H1 (cell line): ENCODE results near the gene PSMB5. TPM values are rescaled to one million over a fixed set of nuclear protein-coding genes. Genes with fewer than 3 reads are reported as not detected.

ENCODE experiments used
- CTCF ChIA-PET: fragments of 300-600 bp; sonication (Branson Sonifier 250); formaldehyde crosslinking; loops from one replicate; lab custom pipeline; 2021; ENCODE audit not compliant: partially characterized antibody; lab: Charles Lee
- POLR2A ChIA-PET: fragments of 300-600 bp; sonication (Branson Sonifier 250); formaldehyde crosslinking; loops from one replicate; lab custom pipeline; 2021; ENCODE audit warnings: inconsistent platforms; ENCODE audit not compliant: partially characterized antibody; lab: Charles Lee
- DNase-seq, 2 experiments: peaks; one replicate each; pipeline versions ENCODE4 v3.0.0 to v3.0.0-alpha.2; 2010 to 2022; ENCODE audit warnings: low spot score in 2 of 2, low read depth in 1 of 2, mixed read lengths in 1 of 2
- FAIRE-seq: peaks from 2 replicates; lab custom pipeline; 2011; peaks lifted over from hg19 to GRCh38; lab: Jason Lieb, UNC
- H2AFZ ChIP-seq: 2 replicates; pipeline ENCODE4 v1.8.1; 2012; ENCODE audit warnings: low read length, inconsistent platforms
- H2AK5ac ChIP-seq: 2 replicates; pipeline ENCODE4 v1.6.1; 2013; ENCODE audit warnings: low read depth, low read length
- H2BK120ac ChIP-seq: replicated peaks from 2 replicates; pipeline ENCODE3; 2013; ENCODE audit warnings: low read depth, low read length, inconsistent platforms
- H2BK12ac ChIP-seq: 2 replicates; pipeline ENCODE4 v1.6.1; 2013; ENCODE audit warnings: low read depth, low read length
- H2BK15ac ChIP-seq: 2 replicates; pipeline ENCODE4 v1.6.1; 2013; ENCODE audit warnings: low read length
- H2BK20ac ChIP-seq: 2 replicates; pipeline ENCODE4 v1.6.1; 2013; ENCODE audit warnings: low read length
- H2BK5ac ChIP-seq: 2 replicates; pipeline ENCODE4 v1.6.1; 2013; ENCODE audit warnings: low read depth, low read length
- H3K14ac ChIP-seq: 2 replicates; pipeline ENCODE4 v1.6.1; 2013; ENCODE audit warnings: inconsistent platforms; ENCODE audit not compliant: insufficient read length
- H3K18ac ChIP-seq: 2 replicates; pipeline ENCODE4 v1.6.1; 2013; ENCODE audit warnings: low read length; ENCODE audit errors: extremely low read depth
- H3K23ac ChIP-seq: 2 replicates; pipeline ENCODE4 v1.6.1; 2013; ENCODE audit warnings: inconsistent platforms; ENCODE audit not compliant: insufficient read length
- H3K23me2 ChIP-seq: 2 replicates; pipeline ENCODE4 v1.6.1; 2013; ENCODE audit warnings: low read depth, low read length
- H3K27ac ChIP-seq: 2 replicates; pipeline ENCODE4 v1.6.1; 2011; ENCODE audit warnings: low read depth, low read length, inconsistent platforms
- H3K27me3 ChIP-seq, 4 experiments: replicated peaks in 1 of 4; 1 replicate in 1 of 4; 2 replicates in 3 of 4; pipeline versions ENCODE4 v1.6.1 to v1.8.1; 2011 to 2013; ENCODE audit warnings: low read length in 3 of 4, mild to moderate bottlenecking in 3 of 4, inconsistent platforms in 2 of 4, mixed read lengths in 2 of 4, moderate library complexity in 1 of 4; ENCODE audit not compliant: control insufficient read depth in 3 of 4, insufficient read depth in 3 of 4; ENCODE audit errors: extremely low read depth in 1 of 4
- H3K36me3 ChIP-seq, 4 experiments: 2 replicates each; pipeline versions ENCODE4 v1.6.1 to v1.8.1; 2011 to 2013; ENCODE audit warnings: mild to moderate bottlenecking in 4 of 4, low read length in 3 of 4, moderate library complexity in 2 of 4, control low read depth in 1 of 4, inconsistent platforms in 1 of 4; ENCODE audit not compliant: insufficient read depth in 4 of 4, control insufficient read depth in 2 of 4
- H3K4ac ChIP-seq: replicated peaks from 2 replicates; pipeline ENCODE3; 2013; ENCODE audit warnings: low read length, low read depth, mixed read lengths, inconsistent platforms; ENCODE audit not compliant: insufficient read length
- H3K4me1 ChIP-seq, 4 experiments: replicated peaks in 1 of 4; 1 replicate in 1 of 4; 2 replicates in 3 of 4; pipeline versions ENCODE4 v1.6.1 to v1.8.1; 2011 to 2013; ENCODE audit warnings: low read length in 3 of 4, inconsistent platforms in 2 of 4, mixed read lengths in 1 of 4; ENCODE audit not compliant: insufficient read depth in 4 of 4, control insufficient read depth in 3 of 4
- H3K4me2 ChIP-seq, 2 experiments: 2 replicates each; pipeline versions ENCODE4 v1.6.1 to v1.8.1; 2011 to 2013; ENCODE audit warnings: low read depth in 2 of 2, low read length in 2 of 2, control low read depth in 1 of 2, inconsistent platforms in 1 of 2, mild to moderate bottlenecking in 1 of 2; ENCODE audit not compliant: insufficient read depth in 1 of 2
- H3K4me3 ChIP-seq, 4 experiments: fragments of 200-600, 300-600 bp in 1 of 4; sonication (generic), shearing (Covaris generic), sonication (Bioruptor Twin) in 1 of 4; 2 replicates each; pipeline versions ENCODE4 v1.5.1 to v1.8.1; 2011 to 2016; ENCODE audit warnings: low read length in 4 of 4, low read depth in 3 of 4, control low read depth in 2 of 4, inconsistent platforms in 2 of 4, mild to moderate bottlenecking in 2 of 4, mixed read lengths in 1 of 4, moderate library complexity in 1 of 4; ENCODE audit not compliant: insufficient read depth in 2 of 4; ENCODE audit errors: extremely low read depth in 1 of 4
- H3K56ac ChIP-seq: replicated peaks from 2 replicates; pipeline ENCODE3; 2013; ENCODE audit warnings: low read depth, mild to moderate bottlenecking, mixed read lengths, low read length, inconsistent platforms; ENCODE audit not compliant: insufficient read length
- H3K79me1 ChIP-seq: 2 replicates; pipeline ENCODE4 v1.6.1; 2013; ENCODE audit warnings: low read depth, low read length, control low read depth
- H3K79me2 ChIP-seq, 2 experiments: 2 replicates each; pipeline versions ENCODE4 v1.6.1 to v1.8.1; 2012 to 2013; ENCODE audit warnings: low read length in 2 of 2, mild to moderate bottlenecking in 2 of 2, inconsistent platforms in 1 of 2; ENCODE audit not compliant: insufficient read depth in 2 of 2, control insufficient read depth in 1 of 2
- H3K9ac ChIP-seq, 4 experiments: replicated peaks in 1 of 4; 1 replicate in 1 of 4; 2 replicates in 3 of 4; pipeline versions ENCODE4 v1.6.1 to v1.8.1; 2011 to 2013; ENCODE audit warnings: low read depth in 3 of 4, low read length in 3 of 4, control low read depth in 2 of 4, mild to moderate bottlenecking in 2 of 4, moderate library complexity in 2 of 4, inconsistent platforms in 1 of 4; ENCODE audit errors: extremely low read depth in 1 of 4
- H3K9me3 ChIP-seq, 2 experiments: 2 replicates each; pipeline versions ENCODE4 v1.6.1 to v1.8.1; 2012 to 2013; ENCODE audit warnings: mild to moderate bottlenecking in 2 of 2, moderate library complexity in 2 of 2, control low read depth in 1 of 2, inconsistent platforms in 1 of 2, low read depth in 1 of 2, low read length in 1 of 2, mixed read lengths in 1 of 2; ENCODE audit not compliant: insufficient read depth in 2 of 2
- H4K20me1 ChIP-seq, 2 experiments: replicated peaks in 1 of 2; 2 replicates each; pipeline versions ENCODE3 to v1.8.1; 2011 to 2013; ENCODE audit warnings: inconsistent platforms in 2 of 2, low read length in 2 of 2, mild to moderate bottlenecking in 1 of 2; ENCODE audit not compliant: insufficient read depth in 2 of 2, control insufficient read depth in 1 of 2
- H4K5ac ChIP-seq: 2 replicates; pipeline ENCODE4 v1.6.1; 2013; ENCODE audit warnings: low read length, low read depth, mixed read lengths, inconsistent platforms; ENCODE audit not compliant: insufficient read length
- H4K8ac ChIP-seq: 2 replicates; pipeline ENCODE4 v1.8.0; 2013; ENCODE audit warnings: mild to moderate bottlenecking, moderate library complexity, low read length, inconsistent platforms; ENCODE audit not compliant: insufficient read depth; ENCODE audit errors: extremely low read depth
- H4K91ac ChIP-seq: replicated peaks from 2 replicates; pipeline ENCODE3; 2013; ENCODE audit warnings: low read length, mixed read lengths, inconsistent platforms; ENCODE audit not compliant: insufficient read length
- BRCA1 ChIP-seq: IDR thresholded peaks from 2 replicates; pipeline ENCODE4 v1.6.1; 2012; ENCODE audit warnings: low read depth, low read length, improper control_type of control experiment
- CHD1 ChIP-seq: IDR thresholded peaks from 2 replicates; pipeline ENCODE4 v1.6.1; 2012; ENCODE audit warnings: low read depth, low read length, improper control_type of control experiment
- E2F6 ChIP-seq: IDR thresholded peaks from 2 replicates; pipeline ENCODE4 v1.6.1; 2012; ENCODE audit warnings: inconsistent platforms
- EGR1 ChIP-seq: IDR thresholded peaks from 2 replicates; pipeline ENCODE4 v1.6.1; 2011; ENCODE audit warnings: low read depth, low read length, borderline replicate concordance
- JUN ChIP-seq: IDR thresholded peaks from 2 replicates; pipeline ENCODE4 v1.6.1; 2011; ENCODE audit warnings: low read depth, mild to moderate bottlenecking, improper control_type of control experiment, low read length
- KDM4A ChIP-seq: IDR thresholded peaks from one replicate; pipeline ENCODE4 v1.7.1; 2012; ENCODE audit warnings: low read depth, mild to moderate bottlenecking, moderate library complexity, low read length, inconsistent platforms; ENCODE audit not compliant: severe bottlenecking
- KDM5A ChIP-seq: fragments of 200-600 bp; IDR thresholded peaks from 2 replicates; pipeline ENCODE4 v1.7.1; 2012; ENCODE audit warnings: mild to moderate bottlenecking, low read length, inconsistent platforms, mixed read lengths
- PHF8 ChIP-seq: fragments of 200-600 bp; sonication (generic); conservative IDR thresholded peaks from 2 replicates; pipeline ENCODE4 v1.7.1; 2012; ENCODE audit warnings: low read depth, mild to moderate bottlenecking, inconsistent platforms, low read length, moderate library complexity
- POLR2AphosphoS5 ChIP-seq: IDR thresholded peaks from 2 replicates; pipeline ENCODE4 v1.6.1; 2011; ENCODE audit warnings: low read depth, low read length
- RFX5 ChIP-seq: IDR thresholded peaks from 2 replicates; pipeline ENCODE4 v1.6.1; 2011; ENCODE audit warnings: low read depth, low read length, improper control_type of control experiment, borderline replicate concordance
- TAF7 ChIP-seq: optimal IDR thresholded peaks from 2 replicates; pipeline ENCODE3; 2011; ENCODE audit warnings: low read depth, mild to moderate bottlenecking, inconsistent platforms, low read length, moderate library complexity, borderline replicate concordance
- USF2 ChIP-seq: IDR thresholded peaks from 2 replicates; pipeline ENCODE4 v1.6.1; 2011; ENCODE audit warnings: low read length, improper control_type of control experiment
- WGBS, 2 experiments: shearing (Covaris generic) in 1 of 2; methylation state at CpG; one replicate each; pipeline versions ENCODE4 v1.1.6 to v1.1.7; 2013 to 2015; ENCODE audit warnings: low lambda C conversion rate in 2 of 2, mixed read lengths in 2 of 2, inconsistent platforms in 1 of 2, low coverage in 1 of 2, missing lambda C conversion rate in 1 of 2; ENCODE audit not compliant: insufficient replicate concordance in 2 of 2, insufficient coverage in 1 of 2, insufficient read length in 1 of 2; ENCODE audit errors: extremely low coverage in 1 of 2, missing lambda C conversion rate in 1 of 2; 5-methylcytosine and 5-hydroxymethylcytosine counted together
- polyA plus RNA-seq, 7 experiments: library from polyadenylated mRNA; depleted of rRNA in 3 of 7; stranded (reverse) in 5 of 7; unstranded in 2 of 7; fragments of >200 nt in 5 of 7; fragments of 200-250 nt in 2 of 7; gene quantifications; 1 replicate in 5 of 7; 2 replicates in 1 of 7; 4 replicates in 1 of 7; pipeline versions ENCODE4 v1.2.1 to v1.2.3, GENCODE V29; 2011 to 2013; ENCODE audit warnings: missing spikeins in 2 of 7, mixed read lengths in 2 of 7
- total RNA-seq: library from RNA; stranded (reverse); fragmentation: NEBNext Ultra II Directional; extraction: Animal tissue kit (Norgen Biotek cat#: 25700); gene quantifications from 2 replicates; pipeline ENCODE4 v1.2.1, GENCODE V29; 2021

Gene PSMB5
- total and polyA plus RNA-seq, 2 of the 8 experiments (the other 6 are each of a cell fraction or from before 2014, with no cell fraction given) = 254 to 510 TPM

DNA sequence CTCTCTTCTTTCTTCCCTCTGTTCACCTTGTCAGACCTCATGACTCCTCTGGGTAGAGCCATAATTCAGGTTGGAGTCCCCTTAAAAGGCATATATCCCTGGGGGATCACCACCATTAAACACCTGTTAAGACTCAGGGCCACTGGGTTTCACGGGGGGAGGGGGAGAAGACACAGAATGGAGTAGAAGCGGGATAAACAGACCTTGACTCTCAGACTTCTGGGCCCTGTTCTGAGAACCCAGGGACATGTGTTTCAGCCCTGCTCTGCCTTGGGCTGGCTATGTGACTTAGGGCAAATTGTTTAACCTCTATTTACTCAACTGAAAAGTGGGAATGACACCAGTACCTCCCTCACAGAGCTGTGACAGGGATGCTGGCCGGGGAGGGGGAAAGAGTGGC is 18.0 kb upstream of the PSMB5 start:
- no peaks in the 10 kb centered on the region for H3K79me2 ChIP-seq
- no peak overlapping the region for H3K56ac ChIP-seq
- ChIA-PET POLR2A (interaction anchor here (1.0 to 2.4 kb wide), 6 partner anchors 23 to 70 kb away, joined by 4 to 8 read pairs (median 5); partner anchors contain the start of gene AJUBA), CTCF (interaction anchor here (0.8 to 29.2 kb wide), 17 partner anchors 8 to 111 kb away, joined by 3 to 785 read pairs (median 5); partner anchors contain the start of genes AJUBA and PSMB11)
- H3K4me2 ChIP-seq = no peak overlapping the region
- no peak overlapping the region for H3K18ac ChIP-seq
- no peak overlapping the region for H3K14ac ChIP-seq
- FAIRE-seq = no peak
- H3K4me1 ChIP-seq = peaks cover 0 to 13% (median 4%) of the 10 kb centered on the region in 4 experiments; a peak in 4 of 7 replicates
- H3K9me3 ChIP-seq = no peaks in the 10 kb centered on the region
- H2AK5ac ChIP-seq = no peak overlapping the region
- H4K20me1 ChIP-seq = peaks cover 0 to 2% of the 10 kb centered on the region in 2 experiments
- no peak overlapping the region for H4K8ac ChIP-seq
- H3K79me1 ChIP-seq = no peaks in the 10 kb centered on the region
- peaks cover 10% of the 10 kb centered on the region for H3K23me2 ChIP-seq
- H3K4ac ChIP-seq = no peak overlapping the region
- no peak overlapping the region for H2BK20ac ChIP-seq
- H3K27me3 ChIP-seq = no peaks in the 10 kb centered on the region; a peak in 1 of 7 replicates
- no peak for DNase-seq
- H2BK5ac ChIP-seq = no peak overlapping the region
- H4K5ac ChIP-seq = no peak overlapping the region
- no peak overlapping the region for H2AFZ ChIP-seq
- no peak overlapping the region for H3K27ac ChIP-seq
- no peak overlapping the region for H4K91ac ChIP-seq
- H3K23ac ChIP-seq = no peak overlapping the region
- no peak overlapping the region for H3K9ac ChIP-seq
- H3K36me3 ChIP-seq = peaks cover 0 to 10% (median 3%) of the 10 kb centered on the region in 4 experiments; a peak in 5 of 8 replicates
- WGBS, 2 experiments = 82% methylated on average over 3 of the region's 3 CpGs; no CpG with 5 or more reads in 1 of the 2 experiments
- H2BK15ac ChIP-seq = no peak overlapping the region
- no peak overlapping the region for H2BK120ac ChIP-seq
- no peak overlapping the region for H2BK12ac ChIP-seq
- no peak overlapping the region for H3K4me3 ChIP-seq
- TF ChIP-seq TAF7 (no peak), RFX5 (no peak), POLR2AphosphoS5 (no peak), KDM4A (no peak), USF2 (no peak), BRCA1 (no peak), EGR1 (no peak), PHF8 (no peak), CHD1 (no peak), JUN (no peak), E2F6 (no peak), KDM5A (no peak)
